ENCODE measurements around the gene FBXO30. TPM values are rescaled to one million over a fixed set of nuclear protein-coding genes. Genes with fewer than 3 reads are reported as not detected.

FBXO30 gene
- total RNA-seq, 1 experiment from 2014 or later: 10.6 TPM

DNA sequence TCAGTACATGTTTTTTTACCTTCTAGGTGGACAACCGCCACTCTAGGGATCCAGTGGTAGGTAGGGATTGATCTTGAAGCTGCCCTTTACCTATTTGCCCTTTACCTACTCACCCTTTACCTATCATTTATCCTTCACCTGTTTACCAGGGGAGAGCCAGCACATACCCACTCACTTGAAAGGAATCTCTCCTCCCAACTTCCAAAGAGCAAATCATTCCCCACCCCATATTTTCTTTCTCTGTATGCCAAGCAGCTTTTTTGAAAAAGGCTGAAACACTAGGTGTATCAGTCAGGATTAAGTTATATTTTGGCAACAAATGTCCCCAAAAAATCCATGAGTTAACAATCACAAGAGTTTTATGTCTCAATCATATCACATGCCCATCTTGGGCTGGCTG, 68.7 kb downstream of the FBXO30 start:
- no peaks in the 10 kb centered on the region for H3K9me3 Mint-ChIP-seq (ENCODE audit: unreplicated experiment)
- ChIA-PET POLR2A (interaction anchor here (1.0 to 5.9 kb wide), 5 partner anchors 10 to 69 kb away, joined by 3 to 56 read pairs (median 9); partner anchors contain the start of genes EPM2A and FBXO30), CTCF (interaction anchor here (0.8 kb wide), 2 partner anchors 13 to 45 kb away, joined by 3 read pairs; no protein-coding TSS in a partner anchor)
- no peaks in the 10 kb centered on the region for H3K27me3 Mint-ChIP-seq (ENCODE audit: insufficient read depth, unreplicated experiment)
- no peak for DNase-seq (ENCODE audit: unreplicated experiment)
- peaks cover 20% of the 10 kb centered on the region for H3K4me1 Mint-ChIP-seq (ENCODE audit: insufficient read depth, unreplicated experiment)
- intact Hi-C loops (cut with micrococcal nuclease): no loop called here
- no peaks in the 10 kb centered on the region for H3K36me3 Mint-ChIP-seq (ENCODE audit: insufficient read depth, unreplicated experiment)
- no TSS peak for BruUV-seq (replicated peaks)
- TF ChIP-seq, protein P1, sequence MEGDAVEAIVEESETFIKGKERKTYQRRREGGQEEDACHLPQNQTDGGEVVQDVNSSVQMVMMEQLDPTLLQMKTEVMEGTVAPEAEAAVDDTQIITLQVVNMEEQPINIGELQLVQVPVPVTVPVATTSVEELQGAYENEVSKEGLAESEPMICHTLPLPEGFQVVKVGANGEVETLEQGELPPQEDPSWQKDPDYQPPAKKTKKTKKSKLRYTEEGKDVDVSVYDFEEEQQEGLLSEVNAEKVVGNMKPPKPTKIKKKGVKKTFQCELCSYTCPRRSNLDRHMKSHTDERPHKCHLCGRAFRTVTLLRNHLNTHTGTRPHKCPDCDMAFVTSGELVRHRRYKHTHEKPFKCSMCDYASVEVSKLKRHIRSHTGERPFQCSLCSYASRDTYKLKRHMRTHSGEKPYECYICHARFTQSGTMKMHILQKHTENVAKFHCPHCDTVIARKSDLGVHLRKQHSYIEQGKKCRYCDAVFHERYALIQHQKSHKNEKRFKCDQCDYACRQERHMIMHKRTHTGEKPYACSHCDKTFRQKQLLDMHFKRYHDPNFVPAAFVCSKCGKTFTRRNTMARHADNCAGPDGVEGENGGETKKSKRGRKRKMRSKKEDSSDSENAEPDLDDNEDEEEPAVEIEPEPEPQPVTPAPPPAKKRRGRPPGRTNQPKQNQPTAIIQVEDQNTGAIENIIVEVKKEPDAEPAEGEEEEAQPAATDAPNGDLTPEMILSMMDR (IDR thresholded peaks at IDR 0.05; ENCODE audit: unreplicated experiment): no peak
- H3K27ac Mint-ChIP-seq (ENCODE audit: low read depth, unreplicated experiment): no peak overlapping the region
- H3K4me3 Mint-ChIP-seq (ENCODE audit: unreplicated experiment): no peak overlapping the region

DNA sequence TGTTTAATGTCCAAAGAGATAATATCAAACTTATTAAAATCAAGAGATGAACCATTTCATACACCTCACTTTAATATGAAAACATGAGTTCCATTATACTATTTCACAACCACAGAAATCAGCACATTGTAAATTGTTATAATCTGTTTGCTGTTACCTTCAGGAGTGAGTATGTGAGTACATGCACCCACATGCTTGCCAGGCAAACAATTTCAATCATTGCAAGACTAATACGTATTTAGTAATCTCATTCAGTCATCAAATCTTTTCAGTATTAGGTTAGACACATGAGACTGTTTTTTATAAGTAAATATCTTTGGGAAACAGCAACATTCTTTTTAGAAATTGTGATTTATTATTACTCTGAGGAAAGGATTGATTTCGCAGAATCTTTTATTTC, 70.0 kb downstream of the FBXO30 start:
- ChIA-PET CTCF (interaction anchor here (0.9 kb wide), 1 partner anchor 11 kb away, joined by 4 read pairs; no protein-coding TSS in a partner anchor), POLR2A (interaction anchor here (0.6 to 5.9 kb wide), 5 partner anchors 9 to 896 kb away, joined by 3 to 56 read pairs (median 3); partner anchors contain the start of genes EPM2A and FBXO30)
- DNase-seq (ENCODE audit: unreplicated experiment): peak; percentile 43
- Mint-ChIP-seq H3K4me1 (ENCODE audit: insufficient read depth, unreplicated experiment) (peaks cover 15% of the 10 kb centered on the region), H3K27me3 (ENCODE audit: insufficient read depth, unreplicated experiment) (no peaks in the 10 kb centered on the region), H3K4me3 (ENCODE audit: unreplicated experiment) (no peak overlapping the region), H3K36me3 (ENCODE audit: insufficient read depth, unreplicated experiment) (no peaks in the 10 kb centered on the region), H3K27ac (ENCODE audit: low read depth, unreplicated experiment) (no peak overlapping the region), H3K9me3 (ENCODE audit: unreplicated experiment) (no peaks in the 10 kb centered on the region)
- BruUV-seq (replicated peaks): no TSS peak
- intact Hi-C loops (cut with micrococcal nuclease): no loop called here
- TF ChIP-seq, protein P1 (IDR thresholded peaks at IDR 0.05; ENCODE audit: unreplicated experiment): no peak

Other genes starting within 250 kb of the FBXO30 start
- gene EPM2A, start 79.3 kb downstream of the FBXO30 start, total RNA-seq (2022): 4.8 and 5.1 TPM in 2 replicates
- gene SHPRH, start 149.6 kb upstream of the FBXO30 start, total RNA-seq (2022): 13.2 and 16.1 TPM in 2 replicates
- not detected in 2 replicates for gene GRM1, start 214.3 kb upstream of the FBXO30 start, total RNA-seq (2022)